Keratinocyte (primary cell): ENCODE measurements around the gene CSE1L. TPM values are rescaled to one million over a fixed set of nuclear protein-coding genes. Genes with fewer than 3 reads are reported as not detected.

Experiments
- DNase-seq: peaks from one replicate; pipeline ENCODE4 v3.0.0-alpha.2; 2011; ENCODE audit warnings: low read depth, missing footprints, low spot score
- FAIRE-seq: peaks from 2 replicates; lab custom pipeline; 2011; peaks lifted over from hg19 to GRCh38; lab: Jason Lieb, UNC
- H2AFZ ChIP-seq: 2 replicates; pipeline ENCODE4 v1.6.0; 2012; ENCODE audit warnings: low read length, control low read depth, inconsistent platforms; ENCODE audit not compliant: control insufficient read depth
- H3K27ac ChIP-seq: 2 replicates; pipeline ENCODE4 v1.5.1; 2011; ENCODE audit warnings: low read length; ENCODE audit not compliant: control insufficient read depth, insufficient read depth
- H3K27me3 ChIP-seq: 3 replicates; pipeline ENCODE4 v1.6.0; 2011; ENCODE audit warnings: low read length; ENCODE audit not compliant: control insufficient read depth, insufficient read depth; ENCODE audit errors: extremely low read depth
- H3K36me3 ChIP-seq, 2 experiments: 2 replicates in 1 of 2; 3 replicates in 1 of 2; pipeline ENCODE4 v1.5.1; 2011; ENCODE audit warnings: low read length in 2 of 2, mild to moderate bottlenecking in 1 of 2; ENCODE audit not compliant: control insufficient read depth in 2 of 2, insufficient read depth in 2 of 2; ENCODE audit errors: extremely low read depth in 1 of 2
- H3K4me1 ChIP-seq: 3 replicates; pipeline ENCODE4 v1.5.1; 2011; ENCODE audit warnings: low read length; ENCODE audit not compliant: control insufficient read depth, insufficient read depth; ENCODE audit errors: extremely low read depth
- H3K4me2 ChIP-seq: 3 replicates; pipeline ENCODE4 v1.6.0; 2011; ENCODE audit warnings: low read depth, low read length; ENCODE audit not compliant: control insufficient read depth, insufficient read depth; ENCODE audit errors: extremely low read depth
- H3K4me3 ChIP-seq, 3 experiments: fragments of 200-600 bp in 1 of 3; sonication (generic) in 1 of 3; 2 replicates in 2 of 3; 3 replicates in 1 of 3; pipeline ENCODE4 v1.5.1; 2011 to 2016; ENCODE audit warnings: low read length in 3 of 3, mild to moderate bottlenecking in 3 of 3, control low read depth in 2 of 3, inconsistent platforms in 1 of 3, low read depth in 1 of 3, mixed read lengths in 1 of 3, mixed run types in 1 of 3, moderate library complexity in 1 of 3; ENCODE audit not compliant: control insufficient read depth in 2 of 3, insufficient read depth in 2 of 3; ENCODE audit errors: extremely low read depth in 1 of 3
- H3K79me2 ChIP-seq: 2 replicates; pipeline ENCODE4 v1.6.0; 2012; ENCODE audit warnings: low read length; ENCODE audit not compliant: control insufficient read depth, insufficient read depth
- H3K9ac ChIP-seq: 3 replicates; pipeline ENCODE4 v1.6.0; 2011; ENCODE audit warnings: low read length; ENCODE audit not compliant: control insufficient read depth, insufficient read depth; ENCODE audit errors: extremely low read depth
- H3K9me1 ChIP-seq: 3 replicates; pipeline ENCODE4 v1.6.0; 2011; ENCODE audit warnings: low read length; ENCODE audit not compliant: control insufficient read depth, insufficient read depth; ENCODE audit errors: extremely low read depth
- H3K9me3 ChIP-seq: 2 replicates; pipeline ENCODE4 v1.5.1; 2012; ENCODE audit warnings: low read depth, low read length; ENCODE audit not compliant: control insufficient read depth
- H4K20me1 ChIP-seq: 3 replicates; pipeline ENCODE4 v1.6.0; 2011; ENCODE audit warnings: low read length; ENCODE audit not compliant: control insufficient read depth, insufficient read depth; ENCODE audit errors: extremely low read depth
- CTCF ChIP-seq, 3 experiments: IDR thresholded peaks in 1 of 3; conservative IDR thresholded peaks in 1 of 3; optimal IDR thresholded peaks in 1 of 3; 2 replicates in 2 of 3; 3 replicates in 1 of 3; pipeline versions ENCODE3 to v1.5.1; 2011; ENCODE audit warnings: low read length in 3 of 3, mild to moderate bottlenecking in 3 of 3, moderate library complexity in 2 of 3, control low read depth in 1 of 3, inconsistent platforms in 1 of 3; ENCODE audit not compliant: insufficient read depth in 2 of 3; ENCODE audit errors: extremely low read depth in 1 of 3
- EZH2 ChIP-seq: IDR thresholded peaks from one replicate; pipeline ENCODE4 v1.6.1; 2012; ENCODE audit warnings: inconsistent platforms, mild to moderate bottlenecking, low read length, moderate library complexity
- dilution Hi-C: fragments of 300-500 bp; cut with MboI; formaldehyde crosslinking; loops from one replicate; pipeline ENCODE4 v1.7.0; 2020; ENCODE audit warnings: low sequenced_read_pairs; ENCODE audit not compliant: extremely low pct_ligation_motif_present
- polyA plus RNA-seq, 5 experiments: library from polyadenylated mRNA; depleted of rRNA in 3 of 5; stranded (reverse) in 3 of 5; stranded (forward) in 1 of 5; unstranded in 1 of 5; fragments of >200 nt; gene quantifications; 1 replicate in 1 of 5; 2 replicates in 3 of 5; 3 replicates in 1 of 5; pipeline versions ENCODE4 v1.2.1 to v1.2.3, GENCODE V29; 2011 to 2012; ENCODE audit warnings: missing spikeins in 2 of 5, low read depth in 1 of 5, low replicate concordance in 1 of 5

CSE1L gene
- polyA plus RNA-seq, 1 donor (not counting 4 experiments of a cell fraction or from before 2014, with no cell fraction given) = 134 TPM

DNA sequence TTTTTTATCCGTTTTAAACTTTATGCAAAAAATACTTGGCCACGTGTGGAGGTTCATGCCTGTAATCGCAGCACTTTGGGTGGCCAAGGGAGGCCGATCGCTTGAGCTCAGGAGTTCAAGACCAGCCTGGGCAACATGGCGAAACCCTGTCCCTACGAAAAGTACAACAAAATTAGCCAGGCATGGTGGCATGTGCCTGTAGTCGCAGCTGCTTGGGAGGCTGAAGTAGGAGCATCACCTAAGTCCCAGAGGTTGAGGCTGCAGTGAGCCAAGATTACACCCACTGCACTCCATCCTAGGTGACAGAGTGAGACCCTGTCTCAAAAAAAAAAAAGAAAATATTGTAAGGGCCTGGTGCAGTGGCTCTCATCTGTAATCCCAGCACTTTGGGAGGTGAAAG, 45.0 kb downstream of the CSE1L start:
- Histone ChIP-seq H4K20me1 (no peaks in the 10 kb centered on the region), H2AFZ (no peak overlapping the region), H3K9me1 (no peaks in the 10 kb centered on the region), H3K27ac (no peak overlapping the region), H3K9me3 (no peaks in the 10 kb centered on the region), H3K79me2 (peaks cover 2% of the 10 kb centered on the region), H3K4me3 (no peak overlapping the region), H3K36me3 (peaks cover 27 to 50% of the 10 kb centered on the region in 2 experiments), H3K4me2 (no peak overlapping the region), H3K27me3 (no peaks in the 10 kb centered on the region), H3K9ac (no peak overlapping the region), H3K4me1 (no peaks in the 10 kb centered on the region)
- DNase-seq (no peak), FAIRE-seq (no peak)
- dilution Hi-C loops = no loop called here
- TF ChIP-seq EZH2 (no peak), CTCF (optimal IDR thresholded peaks at IDR 0.05 in 1 of 3, IDR thresholded peaks at IDR 0.05 in 1 of 3, conservative IDR thresholded peaks at IDR 0.05 in 1 of 3; ENCODE audit: extremely low read depth in 1 of 3, insufficient read depth in 2 of 3, low read length in 3 of 3) (no peak)

GRCh38 chr20:49091762-49092161, 45.6 kb downstream of the CSE1L start:
- no peaks in the 10 kb centered on the region for H3K9me1 ChIP-seq
- H3K9me3 ChIP-seq = no peaks in the 10 kb centered on the region
- dilution Hi-C loops = no loop called here
- H3K4me2 ChIP-seq = no peak overlapping the region
- H3K36me3 ChIP-seq = peaks cover 28 to 50% of the 10 kb centered on the region in 2 experiments
- H3K27ac ChIP-seq = no peak overlapping the region
- no peak overlapping the region for H3K4me3 ChIP-seq
- FAIRE-seq (no peak), DNase-seq (no peak)
- H3K79me2 ChIP-seq = peaks cover 2% of the 10 kb centered on the region
- no peak overlapping the region for H3K9ac ChIP-seq
- no peaks in the 10 kb centered on the region for H3K4me1 ChIP-seq
- no peak overlapping the region for H2AFZ ChIP-seq
- no peak for TF ChIP-seq CTCF (optimal IDR thresholded peaks at IDR 0.05 in 1 of 3, IDR thresholded peaks at IDR 0.05 in 1 of 3, conservative IDR thresholded peaks at IDR 0.05 in 1 of 3; ENCODE audit: extremely low read depth in 1 of 3, insufficient read depth in 2 of 3, low read length in 3 of 3)
- TF ChIP-seq EZH2 = no peak
- H4K20me1 ChIP-seq = no peaks in the 10 kb centered on the region
- no peaks in the 10 kb centered on the region for H3K27me3 ChIP-seq
